Testis (tissue), 3 donors: ENCODE results near the gene UNC5B. TPM values are rescaled to one million over a fixed set of nuclear protein-coding genes. Genes with fewer than 3 reads are reported as not detected.

ENCODE experiments used
- DNase-seq: peaks from one replicate; pipeline ENCODE4 v3.0.0-alpha.2; 2019
- H3K27ac ChIP-seq, 2 donors: fragments of 200-600 bp; sonication (generic); one replicate each; pipeline ENCODE4 v1.5.1; 2019
- H3K27me3 ChIP-seq: fragments of 200-600 bp; sonication (generic); one replicate; pipeline ENCODE4 v1.5.1; 2019
- H3K36me3 ChIP-seq: fragments of 200-600 bp; sonication (generic); one replicate; pipeline ENCODE4 v1.5.1; 2017; ENCODE audit warnings: low read depth; ENCODE audit errors: missing control alignments
- H3K4me1 ChIP-seq: fragments of 200-600 bp; sonication (generic); one replicate; pipeline ENCODE4 v1.5.1; 2019
- H3K4me3 ChIP-seq, 2 donors: fragments of 200-600 bp; sonication (generic); one replicate each; pipeline ENCODE4 v1.5.1; 2017 to 2019
- H3K9me3 ChIP-seq: fragments of 200-600 bp; sonication (generic); one replicate; pipeline ENCODE4 v1.5.1; 2017
- POLR2A ChIP-seq: fragments of 450-650 bp; IDR thresholded peaks from one replicate; pipeline ENCODE4 v1.6.1; 2017; ENCODE audit warnings: antibody characterized with exemption, mild to moderate bottlenecking, moderate library complexity
- WGBS, 2 donors: methylation state at CpG; one replicate each; pipeline ENCODE4 v1.1.5; 2018; 5-methylcytosine and 5-hydroxymethylcytosine counted together
- intact Hi-C: fragments of 100-400 bp; cut with DNase I; formaldehyde crosslinking; loops from one replicate; pipeline ENCODE4 v1.15.1; 2023; ENCODE audit warnings: low total_unique reads
- polyA plus RNA-seq: library from polyadenylated mRNA; stranded (reverse); fragments of 350-450 nt; fragmentation: Illumina TruSeq; extraction: RNeasy Lipid Tissue Mini Kit (QIAGEN cat#74804); gene quantifications from one replicate; pipeline ENCODE4 v1.2.3, GENCODE V29; 2014; ENCODE audit warnings: low read depth, low replicate concordance; ENCODE audit not compliant: insufficient read depth
- total RNA-seq, 2 donors: library from RNA; depleted of rRNA; stranded (reverse); fragments of >200 nt; gene quantifications; one replicate each; pipeline ENCODE4 v1.2.3, GENCODE V29; 2016
- TF ChIP-seq, protein P1 (sequence below), 3 experiments: fragments of 450-650 bp in 2 of 3; fragments of 200-600 bp in 1 of 3; sonication (generic) in 1 of 3; IDR thresholded peaks; one replicate each; pipeline ENCODE4 v1.5.1; 2016 to 2019; ENCODE audit warnings: antibody characterized with exemption in 3 of 3, mild to moderate bottlenecking in 2 of 3, moderate library complexity in 1 of 3

The UNC5B gene
- total and polyA plus RNA-seq, 3 donors from 2014 or later: 14.8 to 44.4 (median 24.4) TPM

- intact Hi-C loops: no loop called here
Observed at GRCh38 chr10:71250842-71251241, 38.5 kb downstream of the UNC5B start.

GRCh38 chr10:71251319-71251718 is 38.9 kb downstream of the UNC5B start:
- H3K4me1 ChIP-seq: no peaks in the 10 kb centered on the region
- H3K27me3 ChIP-seq: no peaks in the 10 kb centered on the region
- intact Hi-C loops: no loop called here
- 70 to 88% methylated on average over 6 of the region's 6 CpGs for WGBS, 2 donors
- H3K9me3 ChIP-seq: no peaks in the 10 kb centered on the region
- H3K36me3 ChIP-seq: no peaks in the 10 kb centered on the region
- H3K27ac ChIP-seq: no peak overlapping the region
- no peak overlapping the region for H3K4me3 ChIP-seq
- no peak for DNase-seq
- TF ChIP-seq POLR2A: no peak
- TF ChIP-seq, protein P1, sequence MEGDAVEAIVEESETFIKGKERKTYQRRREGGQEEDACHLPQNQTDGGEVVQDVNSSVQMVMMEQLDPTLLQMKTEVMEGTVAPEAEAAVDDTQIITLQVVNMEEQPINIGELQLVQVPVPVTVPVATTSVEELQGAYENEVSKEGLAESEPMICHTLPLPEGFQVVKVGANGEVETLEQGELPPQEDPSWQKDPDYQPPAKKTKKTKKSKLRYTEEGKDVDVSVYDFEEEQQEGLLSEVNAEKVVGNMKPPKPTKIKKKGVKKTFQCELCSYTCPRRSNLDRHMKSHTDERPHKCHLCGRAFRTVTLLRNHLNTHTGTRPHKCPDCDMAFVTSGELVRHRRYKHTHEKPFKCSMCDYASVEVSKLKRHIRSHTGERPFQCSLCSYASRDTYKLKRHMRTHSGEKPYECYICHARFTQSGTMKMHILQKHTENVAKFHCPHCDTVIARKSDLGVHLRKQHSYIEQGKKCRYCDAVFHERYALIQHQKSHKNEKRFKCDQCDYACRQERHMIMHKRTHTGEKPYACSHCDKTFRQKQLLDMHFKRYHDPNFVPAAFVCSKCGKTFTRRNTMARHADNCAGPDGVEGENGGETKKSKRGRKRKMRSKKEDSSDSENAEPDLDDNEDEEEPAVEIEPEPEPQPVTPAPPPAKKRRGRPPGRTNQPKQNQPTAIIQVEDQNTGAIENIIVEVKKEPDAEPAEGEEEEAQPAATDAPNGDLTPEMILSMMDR (IDR thresholded peaks at IDR 0.05): no peak

More at GRCh38 chr10:71250842-71251241, 38.5 kb downstream of the UNC5B start:
- DNase-seq: no peak
- no peaks in the 10 kb centered on the region for H3K36me3 ChIP-seq
- no peaks in the 10 kb centered on the region for H3K9me3 ChIP-seq
- TF ChIP-seq POLR2A: no peak
- TF ChIP-seq, protein P1 (IDR thresholded peaks at IDR 0.05): no peak
- H3K4me1 ChIP-seq: peaks cover 1% of the 10 kb centered on the region
- H3K27me3 ChIP-seq: no peaks in the 10 kb centered on the region
- 95 to 100% methylated on average over 1 of the region's 1 CpG for WGBS, 2 donors
- H3K4me3 ChIP-seq: no peak overlapping the region
- no peak overlapping the region for H3K27ac ChIP-seq

DNA sequence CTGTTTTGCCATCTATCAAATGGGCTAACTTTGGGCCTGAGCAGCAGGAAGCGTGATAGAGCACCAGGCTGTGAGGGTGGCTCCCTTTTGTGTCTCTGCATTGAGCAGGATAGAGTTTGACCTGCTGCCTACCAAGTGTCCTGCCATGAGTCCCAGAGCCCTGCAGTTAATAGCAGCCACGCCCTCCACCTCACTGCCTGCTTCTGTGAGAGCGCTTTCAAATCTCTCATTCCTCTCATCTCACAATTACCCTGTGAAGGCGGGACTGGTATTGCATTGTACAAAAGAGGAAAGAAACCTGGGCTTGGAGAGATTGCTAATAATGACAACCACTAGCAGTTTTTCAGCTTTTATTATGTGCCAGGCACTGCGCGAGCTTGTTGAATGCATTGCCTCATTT is 39.9 kb downstream of the UNC5B start:
- 90 to 92% methylated on average over 6 of the region's 6 CpGs for WGBS, 2 donors
- no peak for TF ChIP-seq POLR2A
- TF ChIP-seq, protein P1 (IDR thresholded peaks at IDR 0.05): no peak
- no peaks in the 10 kb centered on the region for H3K9me3 ChIP-seq
- no peak overlapping the region for H3K4me3 ChIP-seq
- no peak for DNase-seq
- H3K4me1 ChIP-seq: no peaks in the 10 kb centered on the region
- H3K27ac ChIP-seq: no peak overlapping the region
- no peaks in the 10 kb centered on the region for H3K27me3 ChIP-seq
- H3K36me3 ChIP-seq: no peaks in the 10 kb centered on the region
- intact Hi-C loops: no loop called here

- WGBS, 2 donors: 88 to 94% methylated on average over 15 to 17 of the region's 17 CpGs
- intact Hi-C loops: no loop called here
- Histone ChIP-seq H3K27ac (no peak overlapping the region), H3K9me3 (no peaks in the 10 kb centered on the region), H3K4me1 (no peaks in the 10 kb centered on the region), H3K36me3 (no peaks in the 10 kb centered on the region), H3K27me3 (no peaks in the 10 kb centered on the region), H3K4me3 (no peak overlapping the region)
- TF ChIP-seq POLR2A: no peak
- TF ChIP-seq, protein P1 (IDR thresholded peaks at IDR 0.05): no peak
- DNase-seq: no peak
Observed at GRCh38 chr10:71253981-71254818, 41.8 kb downstream of the UNC5B start.
